ENCODE results near the gene MRPL36. TPM values are rescaled to one million over a fixed set of nuclear protein-coding genes. Genes with fewer than 3 reads are reported as not detected.

The MRPL36 gene
- total and polyA plus RNA-seq, 2 donors (not counting 3 experiments of a cell fraction or from before 2014, with no cell fraction given) = 70.3 to 72.7 TPM

DNA sequence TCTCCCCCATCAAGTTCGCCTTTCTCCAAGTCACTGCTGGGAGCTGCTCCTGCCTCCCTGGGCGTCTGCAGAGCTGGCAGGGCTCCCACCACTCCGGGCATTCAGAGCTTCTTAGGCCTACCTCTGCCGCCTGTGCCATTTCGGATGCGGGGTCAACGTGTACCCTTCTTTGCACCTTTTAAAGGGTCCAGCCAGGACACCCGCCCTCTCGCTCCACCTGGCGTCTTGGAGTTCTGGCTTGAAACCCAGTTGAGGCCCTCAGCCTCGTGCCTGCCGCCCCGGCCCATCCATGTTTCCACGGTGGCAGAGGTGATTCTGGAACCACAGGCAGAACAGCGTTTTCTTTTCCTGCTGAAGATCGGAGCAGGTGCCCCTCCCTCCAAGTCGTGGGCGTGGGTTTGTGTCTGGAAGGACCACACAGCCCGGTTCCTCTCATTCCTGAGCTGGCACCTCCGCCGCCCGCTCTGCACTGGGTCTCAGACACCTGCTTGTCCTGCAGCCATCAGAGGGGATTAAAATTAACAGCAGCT, 34.5 kb upstream of the MRPL36 start:
- H3K9ac ChIP-seq (replicated peaks; ENCODE audit: extremely low read depth, insufficient read depth, low read length) = no peak overlapping the region
- CTCF ChIA-PET = no interaction called here
- no peak for FAIRE-seq
- no peaks in the 10 kb centered on the region for H3K9me1 ChIP-seq (replicated peaks; ENCODE audit: control insufficient read depth, extremely low read depth, insufficient read depth, low read length)
- no TSS peak for BruUV-seq (replicated peaks)
- H3K36me3 ChIP-seq (ENCODE audit: control insufficient read depth in 2 of 2, extremely low read depth in 1 of 2, insufficient read depth in 2 of 2, low read length in 2 of 2) = no peaks in the 10 kb centered on the region
- no peak overlapping the region for H3K4me3 ChIP-seq (replicated peaks in 1 of 3; ENCODE audit: insufficient read depth in 1 of 3, low read depth in 1 of 3, low read length in 3 of 3)
- intact Hi-C loops (cut with micrococcal nuclease) (no loop called here), dilution Hi-C loops (cut with MboI; ENCODE audit: extremely low pct_ligation_motif_present, low sequenced_read_pairs) (no loop called here)
- no peak for TF ChIP-seq GATA2 (IDR thresholded peaks at IDR 0.05; ENCODE audit: insufficient read depth, insufficient read length, low read depth, low read length)
- TF ChIP-seq, protein P1, sequence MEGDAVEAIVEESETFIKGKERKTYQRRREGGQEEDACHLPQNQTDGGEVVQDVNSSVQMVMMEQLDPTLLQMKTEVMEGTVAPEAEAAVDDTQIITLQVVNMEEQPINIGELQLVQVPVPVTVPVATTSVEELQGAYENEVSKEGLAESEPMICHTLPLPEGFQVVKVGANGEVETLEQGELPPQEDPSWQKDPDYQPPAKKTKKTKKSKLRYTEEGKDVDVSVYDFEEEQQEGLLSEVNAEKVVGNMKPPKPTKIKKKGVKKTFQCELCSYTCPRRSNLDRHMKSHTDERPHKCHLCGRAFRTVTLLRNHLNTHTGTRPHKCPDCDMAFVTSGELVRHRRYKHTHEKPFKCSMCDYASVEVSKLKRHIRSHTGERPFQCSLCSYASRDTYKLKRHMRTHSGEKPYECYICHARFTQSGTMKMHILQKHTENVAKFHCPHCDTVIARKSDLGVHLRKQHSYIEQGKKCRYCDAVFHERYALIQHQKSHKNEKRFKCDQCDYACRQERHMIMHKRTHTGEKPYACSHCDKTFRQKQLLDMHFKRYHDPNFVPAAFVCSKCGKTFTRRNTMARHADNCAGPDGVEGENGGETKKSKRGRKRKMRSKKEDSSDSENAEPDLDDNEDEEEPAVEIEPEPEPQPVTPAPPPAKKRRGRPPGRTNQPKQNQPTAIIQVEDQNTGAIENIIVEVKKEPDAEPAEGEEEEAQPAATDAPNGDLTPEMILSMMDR (IDR thresholded peaks at IDR 0.05; ENCODE audit: extremely low read depth in 1 of 2, insufficient read depth in 1 of 2, low read depth in 1 of 2, low read length in 2 of 2) = no peak
- TF ChIP-seq POLR2AphosphoS5 (IDR thresholded peaks at IDR 0.05; ENCODE audit: insufficient read depth, low read depth, low read length) = no peak
- no peak for TF ChIP-seq EZH2 (IDR thresholded peaks at IDR 0.05; ENCODE audit: borderline replicate concordance, low read depth, low read length, severe bottlenecking)
- no peak for TF ChIP-seq FOS (IDR thresholded peaks at IDR 0.05; ENCODE audit: borderline replicate concordance, insufficient read depth, low read length)
- TF ChIP-seq MYC (IDR thresholded peaks at IDR 0.05; ENCODE audit: low read depth, low read length) = no peak
- TF ChIP-seq, protein P2, sequence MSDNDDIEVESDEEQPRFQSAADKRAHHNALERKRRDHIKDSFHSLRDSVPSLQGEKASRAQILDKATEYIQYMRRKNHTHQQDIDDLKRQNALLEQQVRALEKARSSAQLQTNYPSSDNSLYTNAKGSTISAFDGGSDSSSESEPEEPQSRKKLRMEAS (IDR thresholded peaks at IDR 0.05; ENCODE audit: insufficient read depth, insufficient read length) = no peak
- TF ChIP-seq POLR2A (IDR thresholded peaks at IDR 0.05; ENCODE audit: low read depth, low read length) = no peak
- no peak for TF ChIP-seq JUN (IDR thresholded peaks at IDR 0.05; ENCODE audit: borderline replicate concordance, insufficient read depth, insufficient read length, low read depth)
- no peaks in the 10 kb centered on the region for H3K27me3 ChIP-seq (ENCODE audit: control insufficient read depth in 2 of 2, insufficient read depth in 2 of 2, low read length in 2 of 2)
- no peaks in the 10 kb centered on the region for H3K4me1 ChIP-seq (ENCODE audit: control insufficient read depth, extremely low read depth, insufficient read depth, low read length)
- H3K27ac ChIP-seq (ENCODE audit: insufficient read depth, low read depth, low read length) = no peak overlapping the region
- no peaks in the 10 kb centered on the region for H4K20me1 ChIP-seq (replicated peaks; ENCODE audit: control insufficient read depth, extremely low read depth, insufficient read depth, low read length)
- H3K9me3 ChIP-seq (replicated peaks; ENCODE audit: control insufficient read depth, insufficient read depth, low read length) = no peaks in the 10 kb centered on the region
- no peak overlapping the region for H3K4me2 ChIP-seq (ENCODE audit: insufficient read depth, low read length)
- H2AFZ ChIP-seq (ENCODE audit: low read depth, low read length) = no peak overlapping the region
- DNase-seq (ENCODE audit: low read depth, low spot score) = no peak
- POLR2A ChIA-PET = no interaction called here
- no peaks in the 10 kb centered on the region for H3K79me2 ChIP-seq (ENCODE audit: control insufficient read depth, insufficient read depth, low read length)

All from endothelial cell of umbilical vein (primary cell).